Colon (tissue), 2 donors: Measurements from ENCODE around the gene SIRPB1.
"Not testable (repeated sequence)": the region's sequence is repeated elsewhere in the genome, so short reads cannot be mapped to it uniquely, and the experiment has no call there.

Source experiments
- FAIRE-seq: peaks from 2 replicates; lab custom pipeline; 2012; peaks lifted over from hg19 to GRCh38; lab: Jason Lieb, UNC
- donor health status: control.
- donor health status: control.

Gene SIRPB1

GRCh38 chr20:1619861-1620444 is at the start of gene SIRPB1:
SIRPB1 (minus strand) TSS chr20:1620009; CDS start chr20:1619944, 65 bp downstream.
- FAIRE-seq = no peak

GRCh38 chr20:1669304-1669703 is 49.5 kb upstream of the SIRPB1 start:
- no peak for FAIRE-seq

- FAIRE-seq = no peak
Measured at GRCh38 chr20:1667502-1668085, 47.8 kb upstream of the SIRPB1 start.

GRCh38 chr20:1666802-1667201 is 47.0 kb upstream of the SIRPB1 start:
- FAIRE-seq = no peak

- FAIRE-seq = no peak
Measured at GRCh38 chr20:1665345-1665744, 45.5 kb upstream of the SIRPB1 start.

GRCh38 chr20:1664911-1665310 is 45.1 kb upstream of the SIRPB1 start:
- FAIRE-seq = no peak

- FAIRE-seq = no peak
Measured at GRCh38 chr20:1663917-1664316, 44.1 kb upstream of the SIRPB1 start.

- no peak for FAIRE-seq
Measured at GRCh38 chr20:1661542-1662299, 41.9 kb upstream of the SIRPB1 start.

- no peak for FAIRE-seq
Measured at GRCh38 chr20:1660246-1660645, 40.4 kb upstream of the SIRPB1 start.

GRCh38 chr20:1657556-1658334 is 37.9 kb upstream of the SIRPB1 start, which contains the start of gene SIRPG:
SIRPG (minus strand) TSS chr20:1657779; CDS start chr20:1657714, 65 bp downstream.
- no peak for FAIRE-seq

GRCh38 chr20:1656844-1657243 is 37.0 kb upstream of the SIRPB1 start:
- FAIRE-seq = no peak

- no peak for FAIRE-seq
Measured at GRCh38 chr20:1654996-1655395, 35.2 kb upstream of the SIRPB1 start.

- no peak for FAIRE-seq
Measured at GRCh38 chr20:1652960-1653359, 33.2 kb upstream of the SIRPB1 start.

GRCh38 chr20:1652104-1652503 is 32.3 kb upstream of the SIRPB1 start:
- FAIRE-seq = no peak

- FAIRE-seq = no peak
Measured at GRCh38 chr20:1651268-1652058, 31.7 kb upstream of the SIRPB1 start.

- FAIRE-seq = no peak
Measured at GRCh38 chr20:1648101-1648500, 28.3 kb upstream of the SIRPB1 start.

- FAIRE-seq = no peak
Measured at GRCh38 chr20:1646975-1647431, 27.2 kb upstream of the SIRPB1 start.

GRCh38 chr20:1644101-1644962 is 24.5 kb upstream of the SIRPB1 start:
- FAIRE-seq = no peak

- FAIRE-seq = not testable (repeated sequence)
Measured at GRCh38 chr20:1638643-1639042, 18.8 kb upstream of the SIRPB1 start.

GRCh38 chr20:1637755-1638154 is 17.9 kb upstream of the SIRPB1 start:
- FAIRE-seq = no peak

GRCh38 chr20:1637226-1637625 is 17.4 kb upstream of the SIRPB1 start:
- FAIRE-seq = no peak
